A549 (cell line): ENCODE results near the gene BEAN1. TPM values are rescaled to one million over a fixed set of nuclear protein-coding genes. Genes with fewer than 3 reads are reported as not detected.

ENCODE experiments used
- ATAC-seq, 2 experiments: fragments of 200-7000 bp in 1 of 2; fragments of >200 bp in 1 of 2; cut with Nextera tagmentation in 1 of 2; cut with Tn5 transposase in 1 of 2; 3 replicates each; pipeline versions ENCODE4 v1.8.0 to v1.9.1; 2018 to 2020; ENCODE audit warnings: mild to moderate bottlenecking in 1 of 2, moderate library complexity in 1 of 2
- CTCF ChIA-PET: fragments of 300-600 bp; sonication (Branson Sonifier 250); formaldehyde crosslinking; extraction: SDS; loops from one replicate; lab custom pipeline; 2021; ENCODE audit warnings: antibody characterized with exemption, inconsistent platforms; lab: Yijun Ruan, JAX
- POLR2A ChIA-PET: fragments of 350-600 bp; formaldehyde crosslinking; extraction: SDS; loops from one replicate; lab custom pipeline; 2021; ENCODE audit warnings: antibody characterized with exemption, inconsistent platforms; lab: Yijun Ruan, JAX
- DNase-seq, 2 experiments: peaks; one replicate each; pipeline versions ENCODE4 v3.0.0 to v3.0.0-alpha.2; 2011 to 2016; ENCODE audit warnings: low read depth in 1 of 2, low spot score in 1 of 2
- FAIRE-seq: peaks from 2 replicates; lab custom pipeline; 2011; peaks lifted over from hg19 to GRCh38; lab: Jason Lieb, UNC
- H3K27ac ChIP-seq, 2 experiments: fragments of >200 bp; sonication (Bioruptor Twin); formaldehyde crosslinking; 3 replicates each; pipeline ENCODE4 v1.5.1; 2016 to 2017
- H3K4me1 ChIP-seq: fragments of >200 bp; sonication (Bioruptor Twin); formaldehyde crosslinking; 3 replicates; pipeline ENCODE4 v1.6.1; 2016
- H3K4me2 ChIP-seq: fragments of >200 bp; sonication (Bioruptor Twin); formaldehyde crosslinking; 3 replicates; pipeline ENCODE4 v1.6.1; 2016
- H3K4me3 ChIP-seq: fragments of >200 bp; sonication (Bioruptor Twin); formaldehyde crosslinking; 3 replicates; pipeline ENCODE4 v1.5.1; 2016
- H3K9me3 ChIP-seq: fragments of >200 bp; sonication (Bioruptor Twin); formaldehyde crosslinking; 3 replicates; pipeline ENCODE4 v1.6.1; 2016
- CBX8 ChIP-seq: fragments of 200-600 bp; sonication (generic); IDR thresholded peaks from 2 replicates; pipeline ENCODE4 v1.6.1; 2016
- CEBPB ChIP-seq, 2 experiments: fragments of >200 bp in 1 of 2; sonication (Bioruptor Twin) in 1 of 2; formaldehyde crosslinking in 1 of 2; IDR thresholded peaks; 2 replicates each; pipeline ENCODE4 v1.6.1; 2012 to 2016
- EHMT2 ChIP-seq: fragments of 200-600 bp; sonication (generic); IDR thresholded peaks from 2 replicates; pipeline ENCODE4 v1.6.1; 2016; ENCODE audit warnings: antibody characterized with exemption, low read depth, mild to moderate bottlenecking, moderate library complexity
- EP300 ChIP-seq, 2 experiments: fragments of >200 bp; sonication (Bioruptor Twin); formaldehyde crosslinking; IDR thresholded peaks; 2 replicates in 1 of 2; 3 replicates in 1 of 2; pipeline ENCODE4 v1.6.1; 2016 to 2017
- FOSL2 ChIP-seq, 2 experiments: fragments of 450-650 bp in 1 of 2; fragments of >200 bp in 1 of 2; sonication (Bioruptor Twin) in 1 of 2; formaldehyde crosslinking; IDR thresholded peaks; 2 replicates each; pipeline versions ENCODE4 v1.5.0 to v1.6.1; 2016 to 2020; ENCODE audit warnings: mild to moderate bottlenecking in 1 of 2, moderate library complexity in 1 of 2
- HOXB5 ChIP-seq: fragments of 250-450 bp; sonication (Bioruptor Pico); IDR thresholded peaks from 2 replicates; pipeline ENCODE4 v1.5.0; 2020; ENCODE audit warnings: mild to moderate bottlenecking, moderate library complexity
- JUNB ChIP-seq: fragments of >200 bp; sonication (Bioruptor Twin); formaldehyde crosslinking; IDR thresholded peaks from 2 replicates; pipeline ENCODE4 v1.6.1; 2016
- MAZ ChIP-seq: fragments of 150-350 bp; IDR thresholded peaks from 2 replicates; pipeline ENCODE4 v1.6.1; 2014; ENCODE audit warnings: antibody characterized with exemption, low read depth, low read length, borderline replicate concordance
- NFE2L2 ChIP-seq: fragments of 150-350 bp; conservative IDR thresholded peaks from 2 replicates; pipeline ENCODE4 v1.6.1; 2014; ENCODE audit warnings: low read length
- RFX5 ChIP-seq: fragments of 450-650 bp; IDR thresholded peaks from 2 replicates; pipeline ENCODE4 v1.7.1; 2014; ENCODE audit warnings: antibody characterized with exemption, mild to moderate bottlenecking, moderate library complexity
- SREBF2 ChIP-seq: fragments of 450-650 bp; IDR thresholded peaks from 2 replicates; pipeline ENCODE4 v1.6.1; 2014; ENCODE audit warnings: mild to moderate bottlenecking, moderate library complexity
- WGBS: methylation state at CpG from one replicate; pipeline ENCODE4 v1.1.6; 2017; ENCODE audit errors: missing lambda C conversion rate; 5-methylcytosine and 5-hydroxymethylcytosine counted together
- polyA plus RNA-seq, 4 experiments: library from polyadenylated mRNA; depleted of rRNA in 3 of 4; stranded (reverse); fragments of >200 nt; fragmentation: RNase III in 1 of 4; extraction: RNeasy Plus Mini Kit Qiagen cat#74134 plus additional on column Dnase treatment in 1 of 4; gene quantifications; 2 replicates in 3 of 4; 3 replicates in 1 of 4; pipeline ENCODE4 v1.2.3, GENCODE V29; 2011 to 2017
- TF ChIP-seq, protein P1 (sequence below): fragments of >200 bp; sonication (Bioruptor Twin); formaldehyde crosslinking; IDR thresholded peaks from 2 replicates; pipeline ENCODE4 v1.6.1; 2016
- TF ChIP-seq, protein P2 (sequence below): fragments of 250-450 bp; sonication (Bioruptor Pico); IDR thresholded peaks from 2 replicates; pipeline ENCODE4 v1.5.0; 2020; ENCODE audit warnings: low read depth, mild to moderate bottlenecking, moderate library complexity
- TF ChIP-seq, protein P3 (sequence below): fragments of >200 bp; sonication (Bioruptor Twin); formaldehyde crosslinking; IDR thresholded peaks from 3 replicates; pipeline ENCODE4 v1.6.1; 2016
- TF ChIP-seq, protein P4 (sequence below): fragments of 200-600 bp; sonication (generic); IDR thresholded peaks from 2 replicates; pipeline ENCODE4 v1.6.1; 2016; ENCODE audit warnings: antibody characterized with exemption, mild to moderate bottlenecking, moderate library complexity

BEAN1 gene
- polyA plus RNA-seq, 2 of the 4 experiments (the other 2 are of a cell fraction) = 0.98 to 1.7 TPM

DNA sequence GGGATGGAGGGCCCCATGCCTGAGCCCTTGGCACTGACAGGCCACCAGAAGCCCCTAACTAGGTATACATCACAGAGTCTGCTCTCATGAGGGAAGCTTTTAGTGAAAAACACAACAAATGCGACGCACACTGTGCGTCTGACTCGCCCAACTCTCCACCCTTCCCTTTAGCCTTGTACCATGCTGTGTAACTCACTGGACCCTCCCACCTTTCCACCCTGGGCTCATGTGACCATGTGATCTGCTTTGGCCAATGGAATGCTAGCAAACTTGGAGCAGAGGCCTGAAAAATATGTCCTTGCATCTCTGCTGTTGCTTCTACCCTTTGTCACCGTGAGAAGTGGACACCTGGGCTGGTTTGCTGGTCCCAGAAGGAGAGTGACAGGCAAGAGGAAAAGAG lies 101.2 kb downstream of the BEAN1 start:
- TF ChIP-seq JUNB = no peak
- TF ChIP-seq MAZ = no peak
- TF ChIP-seq NFE2L2 = no peak
- TF ChIP-seq FOSL2 (IDR thresholded peaks at IDR 0.05) = no peak
- no peak for TF ChIP-seq FOSL2 (CRISPR knock-in tag; IDR thresholded peaks at IDR 0.05)
- ATAC-seq (peak in 1 of 2 experiments; percentile 29; a peak in 1 of 6 replicates), FAIRE-seq (no peak), DNase-seq (no peak)
- Histone ChIP-seq H3K4me3 (no peak overlapping the region), H3K9me3 (no peaks in the 10 kb centered on the region), H3K27ac (no peak overlapping the region), H3K4me2 (no peak overlapping the region), H3K4me1 (no peaks in the 10 kb centered on the region)
- POLR2A ChIA-PET = no interaction called here
- CTCF ChIA-PET = interaction anchor here (0.6 to 0.9 kb wide), 2 partner anchors 14 to 19 kb away, joined by 3 read pairs; no protein-coding TSS in a partner anchor
- WGBS = 88% methylated on average over 5 of the region's 5 CpGs

DNA sequence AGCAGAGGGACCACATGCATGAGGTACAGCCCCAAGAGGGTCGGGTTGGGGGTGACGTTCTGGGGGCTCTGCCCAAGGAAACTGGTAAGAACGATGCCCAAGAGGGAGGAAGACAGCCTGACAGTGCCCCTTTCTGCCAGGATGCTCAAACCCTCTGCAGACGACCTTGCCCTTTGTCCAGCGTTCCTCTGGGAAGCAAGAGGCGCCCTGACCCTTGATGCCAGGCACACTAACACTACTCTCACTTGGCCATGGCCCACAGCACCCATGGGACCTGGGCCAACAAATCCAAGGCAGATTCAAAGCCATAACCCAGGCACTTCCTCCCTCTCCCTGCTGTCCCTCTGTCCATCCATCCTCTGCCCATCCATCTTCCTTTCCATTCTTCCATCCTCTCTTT lies 102.4 kb downstream of the BEAN1 start:
- ChIA-PET POLR2A (no interaction called here), CTCF (interaction anchor here (1.1 to 1.8 kb wide), 4 partner anchors 8 to 18 kb away, joined by 3 to 5 read pairs (median 4); no protein-coding TSS in a partner anchor)
- 65% methylated on average over 6 of the region's 6 CpGs for WGBS
- H3K9me3 ChIP-seq = no peaks in the 10 kb centered on the region
- H3K4me1 ChIP-seq = no peaks in the 10 kb centered on the region
- DNase-seq (no peak), ATAC-seq (no peak), FAIRE-seq (no peak)
- TF ChIP-seq HOXB5 (CRISPR knock-in tag) (no peak), EHMT2 (no peak), EP300 (IDR thresholded peaks at IDR 0.05) (no peak), MAZ (no peak), NFE2L2 (no peak), CEBPB (IDR thresholded peaks at IDR 0.05) (no peak), RFX5 (no peak), SREBF2 (no peak), CBX8 (no peak)
- TF ChIP-seq, protein P1, sequence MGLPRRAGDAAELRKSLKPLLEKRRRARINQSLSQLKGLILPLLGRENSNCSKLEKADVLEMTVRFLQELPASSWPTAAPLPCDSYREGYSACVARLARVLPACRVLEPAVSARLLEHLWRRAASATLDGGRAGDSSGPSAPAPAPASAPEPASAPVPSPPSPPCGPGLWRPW = no peak
- TF ChIP-seq, protein P2, sequence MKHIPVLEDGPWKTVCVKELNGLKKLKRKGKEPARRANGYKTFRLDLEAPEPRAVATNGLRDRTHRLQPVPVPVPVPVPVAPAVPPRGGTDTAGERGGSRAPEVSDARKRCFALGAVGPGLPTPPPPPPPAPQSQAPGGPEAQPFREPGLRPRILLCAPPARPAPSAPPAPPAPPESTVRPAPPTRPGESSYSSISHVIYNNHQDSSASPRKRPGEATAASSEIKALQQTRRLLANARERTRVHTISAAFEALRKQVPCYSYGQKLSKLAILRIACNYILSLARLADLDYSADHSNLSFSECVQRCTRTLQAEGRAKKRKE (CRISPR knock-in tag) = no peak
- TF ChIP-seq, protein P3, sequence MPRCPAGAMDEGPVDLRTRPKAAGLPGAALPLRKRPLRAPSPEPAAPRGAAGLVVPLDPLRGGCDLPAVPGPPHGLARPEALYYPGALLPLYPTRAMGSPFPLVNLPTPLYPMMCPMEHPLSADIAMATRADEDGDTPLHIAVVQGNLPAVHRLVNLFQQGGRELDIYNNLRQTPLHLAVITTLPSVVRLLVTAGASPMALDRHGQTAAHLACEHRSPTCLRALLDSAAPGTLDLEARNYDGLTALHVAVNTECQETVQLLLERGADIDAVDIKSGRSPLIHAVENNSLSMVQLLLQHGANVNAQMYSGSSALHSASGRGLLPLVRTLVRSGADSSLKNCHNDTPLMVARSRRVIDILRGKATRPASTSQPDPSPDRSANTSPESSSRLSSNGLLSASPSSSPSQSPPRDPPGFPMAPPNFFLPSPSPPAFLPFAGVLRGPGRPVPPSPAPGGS = no peak
- TF ChIP-seq, protein P4, sequence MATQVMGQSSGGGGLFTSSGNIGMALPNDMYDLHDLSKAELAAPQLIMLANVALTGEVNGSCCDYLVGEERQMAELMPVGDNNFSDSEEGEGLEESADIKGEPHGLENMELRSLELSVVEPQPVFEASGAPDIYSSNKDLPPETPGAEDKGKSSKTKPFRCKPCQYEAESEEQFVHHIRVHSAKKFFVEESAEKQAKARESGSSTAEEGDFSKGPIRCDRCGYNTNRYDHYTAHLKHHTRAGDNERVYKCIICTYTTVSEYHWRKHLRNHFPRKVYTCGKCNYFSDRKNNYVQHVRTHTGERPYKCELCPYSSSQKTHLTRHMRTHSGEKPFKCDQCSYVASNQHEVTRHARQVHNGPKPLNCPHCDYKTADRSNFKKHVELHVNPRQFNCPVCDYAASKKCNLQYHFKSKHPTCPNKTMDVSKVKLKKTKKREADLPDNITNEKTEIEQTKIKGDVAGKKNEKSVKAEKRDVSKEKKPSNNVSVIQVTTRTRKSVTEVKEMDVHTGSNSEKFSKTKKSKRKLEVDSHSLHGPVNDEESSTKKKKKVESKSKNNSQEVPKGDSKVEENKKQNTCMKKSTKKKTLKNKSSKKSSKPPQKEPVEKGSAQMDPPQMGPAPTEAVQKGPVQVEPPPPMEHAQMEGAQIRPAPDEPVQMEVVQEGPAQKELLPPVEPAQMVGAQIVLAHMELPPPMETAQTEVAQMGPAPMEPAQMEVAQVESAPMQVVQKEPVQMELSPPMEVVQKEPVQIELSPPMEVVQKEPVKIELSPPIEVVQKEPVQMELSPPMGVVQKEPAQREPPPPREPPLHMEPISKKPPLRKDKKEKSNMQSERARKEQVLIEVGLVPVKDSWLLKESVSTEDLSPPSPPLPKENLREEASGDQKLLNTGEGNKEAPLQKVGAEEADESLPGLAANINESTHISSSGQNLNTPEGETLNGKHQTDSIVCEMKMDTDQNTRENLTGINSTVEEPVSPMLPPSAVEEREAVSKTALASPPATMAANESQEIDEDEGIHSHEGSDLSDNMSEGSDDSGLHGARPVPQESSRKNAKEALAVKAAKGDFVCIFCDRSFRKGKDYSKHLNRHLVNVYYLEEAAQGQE = no peak
- H3K27ac ChIP-seq = no peak overlapping the region
- H3K4me3 ChIP-seq = no peak overlapping the region
- H3K4me2 ChIP-seq = no peak overlapping the region

Other genes with a start within 250 kb of the BEAN1 start
- 0.01 and 0.20 TPM in 2 replicates for gene CDH5, start 60.6 kb upstream of the BEAN1 start, polyA plus RNA-seq (2011; rRNA removed)
- 0.05 TPM in 1 of 3 replicates, not detected in the others for gene CDH5, start 60.6 kb upstream of the BEAN1 start, polyA plus RNA-seq (2017; fragmentation: RNase III; extraction: RNeasy Plus Mini Kit Qiagen cat#74134 plus additional on column Dnase treatment)
- gene TK2, start 122.8 kb downstream of the BEAN1 start, polyA plus RNA-seq (2011; rRNA removed) = 29.5 and 36.3 TPM in 2 replicates
- 13.5 to 16.2 TPM (median 13.9 TPM) in 3 replicates for gene TK2, start 122.8 kb downstream of the BEAN1 start, polyA plus RNA-seq (2017; fragmentation: RNase III; extraction: RNeasy Plus Mini Kit Qiagen cat#74134 plus additional on column Dnase treatment)
- 85.1 and 96.5 TPM in 2 replicates for gene CKLF, start 125.3 kb downstream of the BEAN1 start, polyA plus RNA-seq (2011; rRNA removed)
- 72.8 to 104 TPM (median 87.0 TPM) in 3 replicates for gene CKLF, start 125.3 kb downstream of the BEAN1 start, polyA plus RNA-seq (2017; fragmentation: RNase III; extraction: RNeasy Plus Mini Kit Qiagen cat#74134 plus additional on column Dnase treatment)
- gene CMTM1, start 139.1 kb downstream of the BEAN1 start, polyA plus RNA-seq (2011; rRNA removed) = 1.1 and 1.3 TPM in 2 replicates
- gene CMTM1, start 139.1 kb downstream of the BEAN1 start, polyA plus RNA-seq (2017; fragmentation: RNase III; extraction: RNeasy Plus Mini Kit Qiagen cat#74134 plus additional on column Dnase treatment) = 1.5 to 2.1 TPM (median 1.9 TPM) in 3 replicates
- gene CMTM2, start 152.2 kb downstream of the BEAN1 start, polyA plus RNA-seq (2011; rRNA removed) = 0.09 TPM in 1 of 2 replicates, not detected in the other
- gene CMTM2, start 152.2 kb downstream of the BEAN1 start, polyA plus RNA-seq (2017; fragmentation: RNase III; extraction: RNeasy Plus Mini Kit Qiagen cat#74134 plus additional on column Dnase treatment) = 0.09 to 0.15 TPM in 2 of 3 replicates, not detected in the other
- gene CMTM3, start 177.4 kb downstream of the BEAN1 start, polyA plus RNA-seq (2011; rRNA removed) = 33.9 and 36.1 TPM in 2 replicates
- 36.0 to 45.9 TPM (median 37.2 TPM) in 3 replicates for gene CMTM3, start 177.4 kb downstream of the BEAN1 start, polyA plus RNA-seq (2017; fragmentation: RNase III; extraction: RNeasy Plus Mini Kit Qiagen cat#74134 plus additional on column Dnase treatment)